Caco-2 (cell line): ENCODE data around the gene TMEM244. TPM values are rescaled to one million over a fixed set of nuclear protein-coding genes. Genes with fewer than 3 reads are reported as not detected.

ENCODE experiments used
- BruUV-seq: library from RNA; stranded (reverse); fragments of 400-500 nt; replicated peaks from 2 replicates; lab custom pipeline; 2021; lab: Mats Ljungman, UMichigan
- CTCF ChIA-PET: fragments of 300-600 bp; sonication (Branson Sonifier 250); formaldehyde crosslinking; loops from one replicate; lab custom pipeline; 2022; ENCODE audit warnings: antibody characterized with exemption; lab: Charles Lee
- POLR2A ChIA-PET: fragments of 300-600 bp; sonication (Branson Sonifier 250); formaldehyde crosslinking; loops from one replicate; lab custom pipeline; 2022; ENCODE audit warnings: antibody characterized with exemption; lab: Charles Lee
- DNase-seq, 2 experiments: peaks; one replicate each; pipeline versions ENCODE4 v3.0.0 to v3.0.0-alpha.2; 2020 to 2022
- H3K27me3 ChIP-seq: replicated peaks from 2 replicates; pipeline ENCODE4 v1.6.0; 2011; ENCODE audit warnings: low read length; ENCODE audit not compliant: control insufficient read depth, insufficient read depth
- H3K36me3 ChIP-seq: 2 replicates; pipeline ENCODE4 v1.5.1; 2011; ENCODE audit warnings: low read length; ENCODE audit not compliant: control insufficient read depth, insufficient read depth
- H3K4me1 ChIP-seq: fragments of 250-450 bp; sonication (Bioruptor Pico); 2 replicates; pipeline ENCODE4 v1.5.1; 2020; ENCODE audit warnings: mild to moderate bottlenecking
- H3K4me3 ChIP-seq: 2 replicates; pipeline ENCODE4 v1.5.1; 2011; ENCODE audit warnings: low read depth, mild to moderate bottlenecking, control low read depth, low read length
- H3K9me3 ChIP-seq: fragments of 250-450 bp; sonication (Bioruptor Pico); 2 replicates; pipeline ENCODE4 v1.5.1; 2020; ENCODE audit warnings: mild to moderate bottlenecking, moderate library complexity
- H3K27ac Mint-ChIP-seq: one replicate; pipeline ENCODE4 v1.8.0; 2022; ENCODE audit warnings: mixed read lengths; ENCODE audit not compliant: unreplicated experiment
- H3K27me3 Mint-ChIP-seq: one replicate; pipeline ENCODE4 v1.8.0; 2022; ENCODE audit warnings: mixed read lengths; ENCODE audit not compliant: insufficient read depth, unreplicated experiment
- H3K36me3 Mint-ChIP-seq: one replicate; pipeline ENCODE4 v1.8.0; 2022; ENCODE audit warnings: mild to moderate bottlenecking, mixed read lengths; ENCODE audit not compliant: insufficient read depth, unreplicated experiment
- H3K4me1 Mint-ChIP-seq: one replicate; pipeline ENCODE4 v1.8.0; 2022; ENCODE audit warnings: low read depth, mixed read lengths; ENCODE audit not compliant: unreplicated experiment
- H3K4me3 Mint-ChIP-seq: one replicate; pipeline ENCODE4 v1.8.0; 2022; ENCODE audit warnings: mild to moderate bottlenecking, moderate library complexity, mixed read lengths; ENCODE audit not compliant: unreplicated experiment
- H3K9me3 Mint-ChIP-seq: one replicate; pipeline ENCODE4 v1.8.0; 2022; ENCODE audit warnings: mixed read lengths; ENCODE audit not compliant: unreplicated experiment
- intact Hi-C: fragments of 100-400 bp; cut with micrococcal nuclease; formaldehyde crosslinking; loops from one replicate; pipeline ENCODE4 v1.10.0; 2022; ENCODE audit not compliant: unreplicated experiment
- total RNA-seq: library from RNA; stranded (reverse); gene quantifications from 2 replicates; pipeline ENCODE4 v1.2.3, GENCODE V29; 2022
- TF ChIP-seq, protein P1 (sequence below), 2 experiments: fragments of 200-600 bp in 1 of 2; IDR thresholded peaks; 1 replicate in 1 of 2; 2 replicates in 1 of 2; pipeline versions ENCODE4 v1.5.1 to v1.8.0; 2011 to 2022; ENCODE audit warnings: antibody characterized with exemption in 1 of 2, control low read depth in 1 of 2, inconsistent platforms in 1 of 2, low read depth in 1 of 2, low read length in 1 of 2, mild to moderate bottlenecking in 1 of 2, moderate library complexity in 1 of 2; ENCODE audit not compliant: insufficient read depth in 1 of 2, severe bottlenecking in 1 of 2, unreplicated experiment in 1 of 2

Gene TMEM244
- total RNA-seq, 1 experiment from 2014 or later: not detected

DNA sequence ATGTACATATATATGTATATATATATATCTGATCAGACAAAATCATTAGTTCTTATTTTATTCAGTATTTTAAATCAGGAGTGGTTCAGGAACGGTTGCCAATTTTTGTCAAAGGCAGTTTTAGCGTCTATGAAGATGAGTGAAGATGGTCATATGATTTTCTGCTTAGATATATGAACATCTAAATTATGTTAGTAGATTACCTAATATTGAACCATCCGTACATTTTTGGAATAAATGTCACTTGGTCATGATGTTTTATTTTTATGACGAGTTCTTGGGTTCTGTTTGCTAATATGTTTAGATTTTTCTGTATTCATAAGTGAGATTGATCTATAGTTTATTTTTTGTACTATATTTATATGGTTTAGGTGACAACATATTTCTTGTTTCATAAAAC lies 3.3 kb downstream of the TMEM244 start:
- DNase-seq: no peak
- no peak overlapping the region for H3K4me3 ChIP-seq
- ChIA-PET CTCF (no interaction called here), POLR2A (no interaction called here)
- no peaks in the 10 kb centered on the region for H3K27me3 ChIP-seq
- Mint-ChIP-seq H3K36me3 (no peaks in the 10 kb centered on the region), H3K9me3 (no peaks in the 10 kb centered on the region), H3K4me1 (no peaks in the 10 kb centered on the region), H3K4me3 (no peak overlapping the region), H3K27ac (no peak overlapping the region), H3K27me3 (no peaks in the 10 kb centered on the region)
- H3K4me1 ChIP-seq: no peaks in the 10 kb centered on the region
- no TSS peak for BruUV-seq
- TF ChIP-seq, protein P1, sequence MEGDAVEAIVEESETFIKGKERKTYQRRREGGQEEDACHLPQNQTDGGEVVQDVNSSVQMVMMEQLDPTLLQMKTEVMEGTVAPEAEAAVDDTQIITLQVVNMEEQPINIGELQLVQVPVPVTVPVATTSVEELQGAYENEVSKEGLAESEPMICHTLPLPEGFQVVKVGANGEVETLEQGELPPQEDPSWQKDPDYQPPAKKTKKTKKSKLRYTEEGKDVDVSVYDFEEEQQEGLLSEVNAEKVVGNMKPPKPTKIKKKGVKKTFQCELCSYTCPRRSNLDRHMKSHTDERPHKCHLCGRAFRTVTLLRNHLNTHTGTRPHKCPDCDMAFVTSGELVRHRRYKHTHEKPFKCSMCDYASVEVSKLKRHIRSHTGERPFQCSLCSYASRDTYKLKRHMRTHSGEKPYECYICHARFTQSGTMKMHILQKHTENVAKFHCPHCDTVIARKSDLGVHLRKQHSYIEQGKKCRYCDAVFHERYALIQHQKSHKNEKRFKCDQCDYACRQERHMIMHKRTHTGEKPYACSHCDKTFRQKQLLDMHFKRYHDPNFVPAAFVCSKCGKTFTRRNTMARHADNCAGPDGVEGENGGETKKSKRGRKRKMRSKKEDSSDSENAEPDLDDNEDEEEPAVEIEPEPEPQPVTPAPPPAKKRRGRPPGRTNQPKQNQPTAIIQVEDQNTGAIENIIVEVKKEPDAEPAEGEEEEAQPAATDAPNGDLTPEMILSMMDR (IDR thresholded peaks at IDR 0.05; ENCODE audit: insufficient read depth in 1 of 2, low read depth in 1 of 2, low read length in 1 of 2, severe bottlenecking in 1 of 2, unreplicated experiment in 1 of 2): no peak
- intact Hi-C loops: no loop called here
- no peaks in the 10 kb centered on the region for H3K36me3 ChIP-seq
- no peaks in the 10 kb centered on the region for H3K9me3 ChIP-seq

DNA sequence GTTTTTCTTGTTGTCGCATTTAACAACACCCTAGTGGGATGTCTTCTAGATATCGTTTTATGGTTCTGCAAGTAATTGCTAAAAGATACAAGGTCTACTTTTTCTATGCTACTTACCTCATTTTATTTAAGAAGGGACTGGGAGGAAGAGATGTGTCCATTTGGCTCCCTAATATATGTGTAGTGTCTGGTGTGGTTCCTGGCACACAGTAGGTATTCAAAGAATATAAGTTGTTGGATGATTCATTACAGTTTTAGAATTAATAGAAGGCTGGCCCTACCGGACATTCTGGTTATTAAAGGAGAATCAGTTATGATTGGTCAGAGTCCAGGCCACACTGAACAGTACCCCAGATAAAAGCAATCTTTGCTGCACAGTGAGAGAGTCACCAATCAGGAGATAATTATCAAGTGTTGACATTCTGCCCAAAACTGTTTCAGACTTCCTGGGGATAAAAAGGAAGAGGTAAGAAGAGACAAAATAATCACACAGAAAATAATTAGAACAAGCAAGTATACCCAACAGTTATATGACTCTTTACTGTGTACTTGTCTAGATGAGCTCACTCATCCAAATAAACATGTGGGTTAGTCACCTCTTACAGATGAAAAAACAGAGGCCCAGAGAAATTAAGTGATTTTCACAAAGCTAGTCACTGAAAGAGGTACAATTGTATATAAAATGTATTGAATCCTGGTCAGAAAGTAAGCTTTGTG lies 7.0 kb downstream of the TMEM244 start:
- H3K27me3 ChIP-seq: no peaks in the 10 kb centered on the region
- ChIA-PET POLR2A (no interaction called here), CTCF (no interaction called here)
- no peak overlapping the region for H3K4me3 Mint-ChIP-seq
- H3K9me3 Mint-ChIP-seq: no peaks in the 10 kb centered on the region
- TF ChIP-seq, protein P1 (IDR thresholded peaks at IDR 0.05; ENCODE audit: insufficient read depth in 1 of 2, low read depth in 1 of 2, low read length in 1 of 2, severe bottlenecking in 1 of 2, unreplicated experiment in 1 of 2): no peak
- DNase-seq: no peak
- BruUV-seq: no TSS peak
- no peaks in the 10 kb centered on the region for H3K4me1 ChIP-seq
- no peaks in the 10 kb centered on the region for H3K27me3 Mint-ChIP-seq
- H3K9me3 ChIP-seq: no peaks in the 10 kb centered on the region
- H3K4me3 ChIP-seq: no peak overlapping the region
- H3K27ac Mint-ChIP-seq: no peak overlapping the region
- H3K36me3 ChIP-seq: no peaks in the 10 kb centered on the region
- no peaks in the 10 kb centered on the region for H3K36me3 Mint-ChIP-seq
- no peaks in the 10 kb centered on the region for H3K4me1 Mint-ChIP-seq
- intact Hi-C loops: no loop called here

DNA sequence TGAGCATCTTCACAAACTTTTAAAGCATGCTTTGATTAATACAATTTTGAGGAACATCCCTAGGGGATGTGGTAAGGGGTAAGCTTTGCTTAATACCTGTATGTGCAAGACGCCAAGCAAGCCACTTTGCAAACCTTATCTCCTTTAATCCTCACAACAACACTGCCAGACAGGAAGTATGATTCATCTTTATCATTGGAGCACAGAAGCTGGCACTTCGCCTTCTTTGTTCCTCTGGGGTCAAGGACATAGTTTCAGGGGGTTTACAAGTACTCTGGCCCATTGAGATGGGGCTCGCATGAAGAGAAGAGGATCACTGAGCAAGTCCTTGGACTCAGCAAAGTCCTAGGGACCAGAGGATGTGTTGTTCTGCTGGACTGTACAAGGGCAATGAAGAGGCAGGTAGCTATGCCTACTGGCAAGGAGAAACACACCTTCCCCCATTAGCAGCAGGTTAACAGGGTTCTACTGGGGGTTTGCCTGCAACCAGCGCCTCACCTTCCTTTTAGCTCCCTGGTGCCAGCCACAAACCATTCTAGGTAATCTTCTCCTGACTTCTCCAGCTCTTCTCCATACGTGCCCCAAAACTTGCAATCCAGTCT lies 8.8 kb downstream of the TMEM244 start:
- intact Hi-C loops: no loop called here
- H3K27me3 Mint-ChIP-seq: peaks cover 5% of the 10 kb centered on the region
- H3K27ac Mint-ChIP-seq: no peak overlapping the region
- Histone ChIP-seq H3K4me1 (no peaks in the 10 kb centered on the region), H3K36me3 (no peaks in the 10 kb centered on the region), H3K27me3 (no peaks in the 10 kb centered on the region), H3K9me3 (no peaks in the 10 kb centered on the region), H3K4me3 (no peak overlapping the region)
- ChIA-PET POLR2A (no interaction called here), CTCF (no interaction called here)
- no peaks in the 10 kb centered on the region for H3K4me1 Mint-ChIP-seq
- no TSS peak for BruUV-seq
- no peaks in the 10 kb centered on the region for H3K9me3 Mint-ChIP-seq
- no peak for DNase-seq
- TF ChIP-seq, protein P1 (IDR thresholded peaks at IDR 0.05; ENCODE audit: insufficient read depth in 1 of 2, low read depth in 1 of 2, low read length in 1 of 2, severe bottlenecking in 1 of 2, unreplicated experiment in 1 of 2): no peak
- H3K4me3 Mint-ChIP-seq: no peak overlapping the region
- H3K36me3 Mint-ChIP-seq: no peaks in the 10 kb centered on the region
